ENCODE data around the gene ACR.

DNA sequence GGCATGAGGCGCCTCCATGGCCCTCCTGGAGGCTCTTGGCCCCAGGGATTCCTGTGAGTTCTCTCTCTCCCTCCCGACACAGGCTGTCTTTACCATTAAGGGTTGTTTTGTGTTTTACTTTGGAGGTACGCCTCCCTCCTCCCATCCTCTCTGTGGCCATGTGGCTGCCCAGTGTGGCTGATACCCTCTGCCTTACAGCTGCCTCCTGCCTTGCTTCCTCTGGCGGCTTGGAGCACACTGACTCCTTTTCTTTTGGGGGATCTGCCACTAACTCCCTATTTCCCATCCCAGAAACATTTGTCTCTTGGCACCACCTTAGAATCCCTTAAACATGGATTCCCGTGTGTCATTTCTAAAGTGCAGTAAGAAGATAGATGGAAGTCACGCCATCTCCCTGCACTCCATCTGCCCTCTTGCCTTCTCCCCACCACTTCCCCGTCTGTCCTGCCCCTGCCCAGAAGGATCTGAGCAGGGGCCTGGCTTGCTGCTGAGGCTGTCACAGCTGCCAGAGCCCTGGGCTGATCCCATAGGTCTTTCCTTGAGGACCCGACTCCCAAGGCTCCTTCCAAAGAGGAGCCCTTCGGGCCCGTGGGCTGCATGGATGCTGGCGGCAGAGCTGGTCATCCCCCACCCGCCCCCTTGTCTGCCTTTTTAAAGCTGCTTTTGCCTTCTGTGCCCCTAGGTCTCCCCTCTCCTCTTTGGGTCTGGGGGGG is 15.1 kb upstream of the ACR start:
- TF ChIP-seq GABPA (IDR thresholded peaks at IDR 0.05; ENCODE audit: low read depth, low read length) (no peak), GABPA (CRISPR knock-in tag; IDR thresholded peaks at IDR 0.05; ENCODE audit: low read depth) (no peak), MED1 (CRISPR knock-in tag; IDR thresholded peaks at IDR 0.05) (no peak), ONECUT2 (CRISPR knock-in tag; IDR thresholded peaks at IDR 0.05) (no peak), RXRA (CRISPR knock-in tag; IDR thresholded peaks at IDR 0.05) (no peak)

Measured in HepG2 (cell line).